HepG2 (cell line): Measurements from ENCODE around the gene KLHL40. TPM values are rescaled to one million over a fixed set of nuclear protein-coding genes. Genes with fewer than 3 reads are reported as not detected.

Source experiments
- AHR ChIP-seq: IDR thresholded peaks from 2 replicates; pipeline ENCODE4 v1.6.1; 2018; ENCODE audit warnings: missing genetic modification reagents, missing compliant biosample characterization
- CHD4 ChIP-seq: fragments of 200-600 bp; sonication (generic); IDR thresholded peaks from 2 replicates; pipeline ENCODE4 v1.7.0; 2017; ENCODE audit warnings: mild to moderate bottlenecking, low read length, borderline replicate concordance
- FOXM1 ChIP-seq: sonication (generic); formaldehyde crosslinking; IDR thresholded peaks from 2 replicates; pipeline ENCODE4 v1.5.0; 2020; ENCODE audit warnings: missing genetic modification reagents
- GTF2F1 ChIP-seq: fragments of 150-350 bp; IDR thresholded peaks from 2 replicates; pipeline ENCODE4 v1.6.1; 2014; ENCODE audit warnings: low read length
- GZF1 ChIP-seq: sonication (generic); formaldehyde crosslinking; IDR thresholded peaks from 2 replicates; pipeline ENCODE4 v1.5.1; 2020; ENCODE audit warnings: mild to moderate bottlenecking, missing genetic modification reagents
- HCFC1 ChIP-seq: fragments of 150-350 bp; IDR thresholded peaks from 2 replicates; pipeline ENCODE4 v1.6.1; 2014; ENCODE audit warnings: low read depth, low read length
- HMG20A ChIP-seq: IDR thresholded peaks from 2 replicates; pipeline ENCODE4 v1.6.1; 2016; ENCODE audit warnings: borderline replicate concordance
- HNRNPK ChIP-seq: fragments of 200-400 bp; formaldehyde crosslinking; IDR thresholded peaks from 2 replicates; pipeline ENCODE4 v1.6.1; 2018; ENCODE audit warnings: low read length, low read depth, moderate library complexity, mild to moderate bottlenecking; ENCODE audit not compliant: poor library complexity, severe bottlenecking
- KDM5A ChIP-seq: fragments of 200-600 bp; sonication (generic); IDR thresholded peaks from 2 replicates; pipeline ENCODE4 v1.7.0; 2018; ENCODE audit warnings: antibody characterized with exemption, mild to moderate bottlenecking, low read length, borderline replicate concordance
- KMT2A ChIP-seq: sonication (generic); formaldehyde crosslinking; IDR thresholded peaks from 2 replicates; pipeline ENCODE4 v1.4.0; 2020; ENCODE audit warnings: missing genetic modification reagents
- MEIS1 ChIP-seq: sonication (generic); formaldehyde crosslinking; IDR thresholded peaks from 2 replicates; pipeline ENCODE4 v1.9.0; 2021; ENCODE audit warnings: mild to moderate bottlenecking, missing genetic modification reagents, moderate library complexity, borderline replicate concordance
- MLLT10 ChIP-seq: sonication (generic); formaldehyde crosslinking; IDR thresholded peaks from 2 replicates; pipeline ENCODE4 v1.4.0; 2020; ENCODE audit warnings: missing genetic modification reagents
- NR2F6 ChIP-seq, 2 experiments: IDR thresholded peaks; 2 replicates each; pipeline ENCODE4 v1.6.1; 2016; ENCODE audit warnings: antibody characterized with exemption in 1 of 2, mild to moderate bottlenecking in 1 of 2
- PHB2 ChIP-seq: fragments of 450-650 bp; IDR thresholded peaks from 2 replicates; pipeline ENCODE4 v1.6.1; 2018; ENCODE audit not compliant: partially characterized antibody
- PHF20 ChIP-seq: sonication (generic); formaldehyde crosslinking; IDR thresholded peaks from 2 replicates; pipeline ENCODE4 v1.5.0; 2020; ENCODE audit warnings: mild to moderate bottlenecking, missing genetic modification reagents
- PHF5A ChIP-seq: IDR thresholded peaks from one replicate; pipeline ENCODE4 v1.6.1; 2018; ENCODE audit warnings: low read depth, missing genetic modification reagents; ENCODE audit not compliant: unreplicated experiment
- RAD21 ChIP-seq: fragments of 450-650 bp; formaldehyde crosslinking; IDR thresholded peaks from 2 replicates; pipeline ENCODE4 v1.5.0; 2020; ENCODE audit warnings: mild to moderate bottlenecking
- REXO4 ChIP-seq: sonication (generic); formaldehyde crosslinking; IDR thresholded peaks from 2 replicates; pipeline ENCODE4 v1.8.0; 2022; ENCODE audit warnings: missing genetic modification reagents, mild to moderate bottlenecking, borderline replicate concordance
- SPEN ChIP-seq: sonication (generic); formaldehyde crosslinking; IDR thresholded peaks from 2 replicates; pipeline ENCODE4 v1.5.1; 2020; ENCODE audit warnings: low read depth, mild to moderate bottlenecking, missing genetic modification reagents
- SRF ChIP-seq: IDR thresholded peaks from 2 replicates; pipeline ENCODE4 v1.6.1; 2011; ENCODE audit warnings: mild to moderate bottlenecking, low read depth, low read length, moderate library complexity
- TARDBP ChIP-seq: sonication (generic); formaldehyde crosslinking; IDR thresholded peaks from 2 replicates; pipeline ENCODE4 v1.8.0; 2022; ENCODE audit warnings: mild to moderate bottlenecking, missing genetic modification reagents
- TRIM24 ChIP-seq: sonication (generic); formaldehyde crosslinking; IDR thresholded peaks from 2 replicates; pipeline ENCODE4 v1.8.0; 2022; ENCODE audit warnings: mild to moderate bottlenecking, missing genetic modification reagents
- ZBTB2 ChIP-seq: sonication (generic); formaldehyde crosslinking; IDR thresholded peaks from 2 replicates; pipeline ENCODE4 v1.8.0; 2022; ENCODE audit warnings: low read depth, missing genetic modification reagents
- ZBTB8A ChIP-seq: sonication (generic); formaldehyde crosslinking; IDR thresholded peaks from 2 replicates; pipeline ENCODE4 v1.4.0; 2020; ENCODE audit warnings: mild to moderate bottlenecking, low read depth, missing genetic modification reagents, borderline replicate concordance
- ZNF121 ChIP-seq: sonication (generic); formaldehyde crosslinking; IDR thresholded peaks from 2 replicates; pipeline ENCODE4 v1.5.0; 2020; ENCODE audit warnings: mild to moderate bottlenecking, missing genetic modification reagents
- ZNF337 ChIP-seq: sonication (generic); formaldehyde crosslinking; IDR thresholded peaks from 2 replicates; pipeline ENCODE4 v1.5.1; 2020; ENCODE audit warnings: missing genetic modification reagents, low read depth, mild to moderate bottlenecking, borderline replicate concordance
- ZNF468 ChIP-seq: sonication (generic); formaldehyde crosslinking; IDR thresholded peaks from 2 replicates; pipeline ENCODE4 v1.8.0; 2022; ENCODE audit warnings: mild to moderate bottlenecking, moderate library complexity, missing genetic modification reagents
- ZNF558 ChIP-seq: sonication (generic); formaldehyde crosslinking; IDR thresholded peaks from 2 replicates; pipeline ENCODE4 v1.9.0; 2022; ENCODE audit warnings: mild to moderate bottlenecking, missing genetic modification reagents, borderline replicate concordance
- ZNF776 ChIP-seq: sonication (generic); formaldehyde crosslinking; IDR thresholded peaks from 2 replicates; pipeline ENCODE4 v1.4.0; 2020; ENCODE audit warnings: mild to moderate bottlenecking, missing genetic modification reagents
- ZNF841 ChIP-seq: sonication (generic); formaldehyde crosslinking; IDR thresholded peaks from 2 replicates; pipeline ENCODE4 v1.8.1; 2023; ENCODE audit warnings: missing genetic modification reagents, borderline replicate concordance
- ZUFSP ChIP-seq: sonication (generic); formaldehyde crosslinking; IDR thresholded peaks from 2 replicates; pipeline ENCODE4 v1.9.0; 2021; ENCODE audit warnings: missing genetic modification reagents, mild to moderate bottlenecking, borderline replicate concordance
- polyA plus RNA-seq, 8 experiments: library from polyadenylated mRNA; depleted of rRNA in 3 of 8; stranded (reverse) in 7 of 8; unstranded in 1 of 8; fragments of >200 nt; fragmentation: Illumina TruSeq in 4 of 8; extraction: Trizol in 4 of 8; gene quantifications; 2 replicates each; pipeline versions ENCODE4 v1.2.1 to v1.2.3, GENCODE V29; 2011 to 2016; ENCODE audit warnings: low read depth in 4 of 8, missing spikeins in 1 of 8, mixed read lengths in 1 of 8; ENCODE audit not compliant: insufficient read depth in 1 of 8
- total RNA-seq, 5 experiments: library from RNA; depleted of rRNA; stranded (reverse); fragments of >200 nt; fragmentation: Illumina TruSeq; extraction: Trizol; gene quantifications; 2 replicates each; pipeline ENCODE4 v1.2.3, GENCODE V29; 2016; ENCODE audit warnings: low read depth in 1 of 5

The KLHL40 gene
- total and polyA plus RNA-seq, 2 of the 13 experiments (the other 11 are each of a cell fraction or from before 2014, with no cell fraction given) = not detected

DNA sequence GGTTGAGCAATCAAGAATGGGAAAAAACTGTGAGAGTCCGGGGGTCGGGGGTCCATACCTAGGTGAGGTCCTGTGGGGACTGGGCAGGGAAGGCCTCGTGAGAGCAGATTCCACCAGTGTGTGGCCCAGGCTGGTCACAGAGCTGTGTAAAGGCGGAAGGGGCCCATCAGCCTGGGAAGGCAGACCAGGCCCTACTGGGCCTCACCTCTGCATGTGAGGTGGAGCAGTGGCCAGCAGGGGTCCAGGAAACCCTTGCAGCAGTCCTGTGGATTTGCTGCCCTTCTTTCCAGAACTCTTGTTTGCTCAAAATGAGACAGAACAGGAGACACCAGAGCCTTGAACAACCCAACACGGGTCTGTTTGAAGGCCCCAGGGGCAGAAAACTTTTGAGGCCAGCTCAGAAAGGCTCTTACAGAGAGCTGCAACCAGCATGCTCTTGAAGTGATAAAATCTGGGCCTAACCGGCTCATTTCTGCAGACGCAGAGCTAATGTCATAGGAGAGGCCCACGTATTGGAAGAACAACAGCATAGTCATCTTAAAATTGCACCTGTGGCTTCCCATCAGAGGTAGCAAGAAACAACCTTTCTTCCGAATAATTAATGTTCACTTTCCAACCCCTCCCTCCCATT is 47.6 kb downstream of the KLHL40 start (continued):
- TF ChIP-seq CHD4 (0 out of 2 replicates have a peak, but pooled peaks have one; percentile 3), ZUFSP (CRISPR knock-in tag) (no peak), KMT2A (CRISPR knock-in tag) (no peak), PHF20 (CRISPR knock-in tag) (0 out of 2 replicates have a peak, but pooled peaks have one; percentile 28), REXO4 (CRISPR knock-in tag) (no peak), TRIM24 (CRISPR knock-in tag) (no peak), HCFC1 (no peak), GZF1 (no peak), FOXM1 (no peak), MEIS1 (CRISPR knock-in tag) (no peak), ZNF558 (CRISPR knock-in tag) (no peak), ZNF776 (CRISPR knock-in tag) (no peak), NR2F6 (IDR thresholded peaks at IDR 0.05) (no peak), NR2F6 (CRISPR knock-in tag; IDR thresholded peaks at IDR 0.05) (no peak), GTF2F1 (no peak), HNRNPK (no peak), ZBTB8A (no peak), MLLT10 (CRISPR knock-in tag) (no peak), ZNF337 (CRISPR knock-in tag) (no peak), ZNF841 (no peak), KDM5A (no peak), ZBTB2 (CRISPR knock-in tag) (no peak), PHF5A (CRISPR knock-in tag) (no peak), TARDBP (CRISPR knock-in tag) (no peak; the same call in 1 of the 2 replicates), HMG20A (CRISPR knock-in tag) (no peak), PHB2 (no peak), SRF (no peak), RAD21 (CRISPR knock-in tag) (peak; percentile 71), AHR (CRISPR knock-in tag) (no peak), ZNF468 (CRISPR knock-in tag) (no peak), SPEN (peak; percentile 49; the same call in 1 of the 2 replicates), ZNF121 (CRISPR knock-in tag) (0 out of 2 replicates have a peak, but pooled peaks have one; percentile 43)
